Activated CD4-positive, alpha-beta memory T cell treated with anti-CD3 and anti-CD28 coated beads for 36 hours (primary cell): ENCODE measurements around the gene TCL1A. TPM values are rescaled to one million over a fixed set of nuclear protein-coding genes. Genes with fewer than 3 reads are reported as not detected.

ENCODE experiments used
- CTCF ChIA-PET: fragments of 350-600 bp; sonication (Branson Sonifier 250); formaldehyde crosslinking; loops from one replicate; lab custom pipeline; 2021; ENCODE audit warnings: antibody characterized with exemption, inconsistent platforms; lab: Charles Lee
- POLR2A ChIA-PET: fragments of 350-600 bp; sonication (Branson Sonifier 250); formaldehyde crosslinking; loops from one replicate; lab custom pipeline; 2021; ENCODE audit warnings: antibody characterized with exemption; lab: Charles Lee
- DNase-seq: peaks from one replicate; pipeline ENCODE4 v3.0.0-alpha.2; 2020
- H3K27ac Mint-ChIP-seq: one replicate; pipeline ENCODE4 v1.8.0; 2021; ENCODE audit warnings: mixed read lengths
- H3K27me3 Mint-ChIP-seq: one replicate; pipeline ENCODE4 v1.8.0; 2021; ENCODE audit warnings: mixed read lengths
- H3K36me3 Mint-ChIP-seq: one replicate; pipeline ENCODE4 v1.8.0; 2021; ENCODE audit warnings: mixed read lengths
- H3K4me1 Mint-ChIP-seq: one replicate; pipeline ENCODE4 v1.8.0; 2021; ENCODE audit warnings: low read depth, mixed read lengths
- H3K4me3 Mint-ChIP-seq: one replicate; pipeline ENCODE4 v1.8.0; 2021; ENCODE audit warnings: mild to moderate bottlenecking, mixed read lengths
- H3K9me3 Mint-ChIP-seq: one replicate; pipeline ENCODE4 v1.8.0; 2021; ENCODE audit warnings: mixed read lengths
- intact Hi-C: fragments of 100-400 bp; cut with micrococcal nuclease; formaldehyde crosslinking; loops from one replicate; pipeline ENCODE4 v1.15.1; 2023
- total RNA-seq, 2 experiments: library from RNA; stranded (reverse); gene quantifications; one replicate each; pipeline ENCODE4 v1.2.3, GENCODE V29; 2021

Gene TCL1A
- total RNA-seq, 2 experiments from 2014 or later = not detected

- no peak overlapping the region for H3K27ac Mint-ChIP-seq
- no peaks in the 10 kb centered on the region for H3K4me1 Mint-ChIP-seq
- H3K27me3 Mint-ChIP-seq = peaks cover 32% of the 10 kb centered on the region
- H3K9me3 Mint-ChIP-seq = no peaks in the 10 kb centered on the region
- intact Hi-C loops = no loop called here
- H3K4me3 Mint-ChIP-seq = no peak overlapping the region
- no peak for DNase-seq
- H3K36me3 Mint-ChIP-seq = no peaks in the 10 kb centered on the region
- ChIA-PET CTCF (interaction anchor here (1.4 to 1.8 kb wide), 2 partner anchors 17 to 133 kb away, joined by 3 to 5 read pairs; no protein-coding TSS in a partner anchor), POLR2A (no interaction called here)
Observed at GRCh38 chr14:95700221-95700976, 13.5 kb downstream of the TCL1A start.

- Mint-ChIP-seq H3K27ac (no peak overlapping the region), H3K4me3 (no peak overlapping the region), H3K9me3 (no peaks in the 10 kb centered on the region), H3K4me1 (no peaks in the 10 kb centered on the region), H3K27me3 (peaks cover 31% of the 10 kb centered on the region), H3K36me3 (no peaks in the 10 kb centered on the region)
- CTCF ChIA-PET = interaction anchor here (1.4 to 1.8 kb wide), 2 partner anchors 16 to 132 kb away, joined by 3 to 5 read pairs; no protein-coding TSS in a partner anchor
- POLR2A ChIA-PET = no interaction called here
- DNase-seq = no peak
- intact Hi-C loops = no loop called here
Observed at GRCh38 chr14:95699412-95699811, 14.5 kb downstream of the TCL1A start.

GRCh38 chr14:95698287-95698686 is 15.6 kb downstream of the TCL1A start:
- H3K4me1 Mint-ChIP-seq = no peaks in the 10 kb centered on the region
- POLR2A ChIA-PET = no interaction called here
- CTCF ChIA-PET = interaction anchor here (0.7 kb wide), 1 partner anchor 174 kb away, joined by 4 read pairs; no protein-coding TSS in a partner anchor
- no peak overlapping the region for H3K4me3 Mint-ChIP-seq
- no peaks in the 10 kb centered on the region for H3K9me3 Mint-ChIP-seq
- intact Hi-C loops = no loop called here
- DNase-seq = no peak
- no peaks in the 10 kb centered on the region for H3K36me3 Mint-ChIP-seq
- no peak overlapping the region for H3K27ac Mint-ChIP-seq
- H3K27me3 Mint-ChIP-seq = peaks cover 27% of the 10 kb centered on the region

GRCh38 chr14:95697764-95698163 is 16.2 kb downstream of the TCL1A start:
- Mint-ChIP-seq H3K27ac (no peak overlapping the region), H3K4me1 (no peaks in the 10 kb centered on the region), H3K27me3 (peaks cover 26% of the 10 kb centered on the region), H3K9me3 (no peaks in the 10 kb centered on the region), H3K4me3 (no peak overlapping the region), H3K36me3 (no peaks in the 10 kb centered on the region)
- ChIA-PET CTCF (no interaction called here), POLR2A (no interaction called here)
- no peak for DNase-seq
- intact Hi-C loops = no loop called here

GRCh38 chr14:95696741-95697140 is 17.2 kb downstream of the TCL1A start:
- H3K4me3 Mint-ChIP-seq = no peak overlapping the region
- DNase-seq = no peak
- no peaks in the 10 kb centered on the region for H3K9me3 Mint-ChIP-seq
- intact Hi-C loops = no loop called here
- no peaks in the 10 kb centered on the region for H3K36me3 Mint-ChIP-seq
- CTCF ChIA-PET = no interaction called here
- H3K27ac Mint-ChIP-seq = no peak overlapping the region
- POLR2A ChIA-PET = no interaction called here
- H3K27me3 Mint-ChIP-seq = peaks cover 23% of the 10 kb centered on the region
- no peaks in the 10 kb centered on the region for H3K4me1 Mint-ChIP-seq

GRCh38 chr14:95695913-95696312 is 18.0 kb downstream of the TCL1A start:
- H3K27me3 Mint-ChIP-seq = peaks cover 21% of the 10 kb centered on the region
- H3K36me3 Mint-ChIP-seq = no peaks in the 10 kb centered on the region
- ChIA-PET POLR2A (no interaction called here), CTCF (no interaction called here)
- no peak for DNase-seq
- no peak overlapping the region for H3K4me3 Mint-ChIP-seq
- no peaks in the 10 kb centered on the region for H3K9me3 Mint-ChIP-seq
- H3K4me1 Mint-ChIP-seq = no peaks in the 10 kb centered on the region
- no peak overlapping the region for H3K27ac Mint-ChIP-seq
- intact Hi-C loops = no loop called here

- DNase-seq = no peak
- H3K27me3 Mint-ChIP-seq = peaks cover 19% of the 10 kb centered on the region
- intact Hi-C loops = no loop called here
- H3K4me1 Mint-ChIP-seq = no peaks in the 10 kb centered on the region
- H3K9me3 Mint-ChIP-seq = no peaks in the 10 kb centered on the region
- no peaks in the 10 kb centered on the region for H3K36me3 Mint-ChIP-seq
- H3K4me3 Mint-ChIP-seq = no peak overlapping the region
- ChIA-PET POLR2A (no interaction called here), CTCF (no interaction called here)
- no peak overlapping the region for H3K27ac Mint-ChIP-seq
Observed at GRCh38 chr14:95695051-95695450, 18.9 kb downstream of the TCL1A start.

- Mint-ChIP-seq H3K36me3 (no peaks in the 10 kb centered on the region), H3K4me3 (no peak overlapping the region), H3K4me1 (no peaks in the 10 kb centered on the region), H3K27ac (no peak overlapping the region), H3K27me3 (peaks cover 15% of the 10 kb centered on the region), H3K9me3 (no peaks in the 10 kb centered on the region)
- POLR2A ChIA-PET = no interaction called here
- intact Hi-C loops = no loop called here
- CTCF ChIA-PET = no interaction called here
- DNase-seq = no peak
Observed at GRCh38 chr14:95692109-95692508, 21.8 kb downstream of the TCL1A start.

GRCh38 chr14:95691591-95691990 is 22.3 kb downstream of the TCL1A start:
- Mint-ChIP-seq H3K4me1 (no peaks in the 10 kb centered on the region), H3K36me3 (no peaks in the 10 kb centered on the region), H3K4me3 (no peak overlapping the region), H3K27ac (no peak overlapping the region), H3K9me3 (no peaks in the 10 kb centered on the region), H3K27me3 (peaks cover 14% of the 10 kb centered on the region)
- no peak for DNase-seq
- intact Hi-C loops = no loop called here
- ChIA-PET POLR2A (no interaction called here), CTCF (no interaction called here)

- Mint-ChIP-seq H3K9me3 (no peaks in the 10 kb centered on the region), H3K36me3 (no peaks in the 10 kb centered on the region), H3K27me3 (peaks cover 13% of the 10 kb centered on the region), H3K27ac (no peak overlapping the region), H3K4me3 (no peak overlapping the region), H3K4me1 (no peaks in the 10 kb centered on the region)
- ChIA-PET CTCF (no interaction called here), POLR2A (no interaction called here)
- no peak for DNase-seq
- intact Hi-C loops = no loop called here
Observed at GRCh38 chr14:95690815-95691214, 23.1 kb downstream of the TCL1A start.

GRCh38 chr14:95689441-95689840 is 24.5 kb downstream of the TCL1A start:
- POLR2A ChIA-PET = no interaction called here
- H3K27me3 Mint-ChIP-seq = peaks cover 11% of the 10 kb centered on the region
- H3K9me3 Mint-ChIP-seq = no peaks in the 10 kb centered on the region
- no peaks in the 10 kb centered on the region for H3K36me3 Mint-ChIP-seq
- H3K4me1 Mint-ChIP-seq = no peaks in the 10 kb centered on the region
- CTCF ChIA-PET = interaction anchor here (0.6 kb wide), 1 partner anchor 809 kb away, joined by 3 read pairs; no protein-coding TSS in a partner anchor
- intact Hi-C loops = loop anchor here (10.0 kb wide), 1 partner anchor 245 kb away; no protein-coding TSS in a partner anchor
- no peak overlapping the region for H3K27ac Mint-ChIP-seq
- DNase-seq = no peak
- H3K4me3 Mint-ChIP-seq = no peak overlapping the region

- Mint-ChIP-seq H3K9me3 (no peaks in the 10 kb centered on the region), H3K27ac (no peak overlapping the region), H3K4me3 (no peak overlapping the region), H3K27me3 (peaks cover 4% of the 10 kb centered on the region), H3K4me1 (no peaks in the 10 kb centered on the region), H3K36me3 (no peaks in the 10 kb centered on the region)
- no peak for DNase-seq
- CTCF ChIA-PET = no interaction called here
- intact Hi-C loops = loop anchor here (10.0 kb wide), 1 partner anchor 242 kb away; no protein-coding TSS in a partner anchor
- POLR2A ChIA-PET = no interaction called here
Observed at GRCh38 chr14:95686935-95687334, 27.0 kb downstream of the TCL1A start.
